T-helper 1 cell treated with Interleukin-12 subunit alpha and Interleukin-12 subunit beta and Interleukin-4 antibody, amounts not matched to agents 30 ng/mL and 1 ng/mL, for 36 hours (primary cell): ENCODE results near the gene ZNF280C. TPM values are rescaled to one million over a fixed set of nuclear protein-coding genes. Genes with fewer than 3 reads are reported as not detected.
"Not testable (repeated sequence)": the region's sequence is repeated elsewhere in the genome, so short reads cannot be mapped to it uniquely, and the experiment has no call there.

Experiments
- intact Hi-C: fragments of 100-400 bp; cut with micrococcal nuclease; formaldehyde crosslinking; loops from one replicate; pipeline ENCODE4 v1.15.1; 2024
- total RNA-seq: library from RNA; stranded (reverse); gene quantifications from 2 replicates; pipeline ENCODE4 v1.2.3, GENCODE V29; 2022

The ZNF280C gene, protein sequence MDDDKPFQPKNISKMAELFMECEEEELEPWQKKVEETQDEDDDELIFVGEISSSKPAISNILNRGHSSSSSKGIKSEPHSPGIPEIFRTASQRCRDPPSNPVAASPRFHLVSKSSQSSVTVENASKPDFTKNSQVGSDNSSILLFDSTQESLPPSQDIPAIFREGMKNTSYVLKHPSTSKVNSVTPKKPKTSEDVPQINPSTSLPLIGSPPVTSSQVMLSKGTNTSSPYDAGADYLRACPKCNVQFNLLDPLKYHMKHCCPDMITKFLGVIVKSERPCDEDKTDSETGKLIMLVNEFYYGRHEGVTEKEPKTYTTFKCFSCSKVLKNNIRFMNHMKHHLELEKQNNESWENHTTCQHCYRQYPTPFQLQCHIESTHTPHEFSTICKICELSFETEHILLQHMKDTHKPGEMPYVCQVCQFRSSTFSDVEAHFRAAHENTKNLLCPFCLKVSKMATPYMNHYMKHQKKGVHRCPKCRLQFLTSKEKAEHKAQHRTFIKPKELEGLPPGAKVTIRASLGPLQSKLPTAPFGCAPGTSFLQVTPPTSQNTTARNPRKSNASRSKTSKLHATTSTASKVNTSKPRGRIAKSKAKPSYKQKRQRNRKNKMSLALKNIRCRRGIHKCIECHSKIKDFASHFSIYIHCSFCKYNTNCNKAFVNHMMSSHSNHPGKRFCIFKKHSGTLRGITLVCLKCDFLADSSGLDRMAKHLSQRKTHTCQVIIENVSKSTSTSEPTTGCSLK
- 5.0 and 5.8 TPM in 2 replicates for total RNA-seq

DNA sequence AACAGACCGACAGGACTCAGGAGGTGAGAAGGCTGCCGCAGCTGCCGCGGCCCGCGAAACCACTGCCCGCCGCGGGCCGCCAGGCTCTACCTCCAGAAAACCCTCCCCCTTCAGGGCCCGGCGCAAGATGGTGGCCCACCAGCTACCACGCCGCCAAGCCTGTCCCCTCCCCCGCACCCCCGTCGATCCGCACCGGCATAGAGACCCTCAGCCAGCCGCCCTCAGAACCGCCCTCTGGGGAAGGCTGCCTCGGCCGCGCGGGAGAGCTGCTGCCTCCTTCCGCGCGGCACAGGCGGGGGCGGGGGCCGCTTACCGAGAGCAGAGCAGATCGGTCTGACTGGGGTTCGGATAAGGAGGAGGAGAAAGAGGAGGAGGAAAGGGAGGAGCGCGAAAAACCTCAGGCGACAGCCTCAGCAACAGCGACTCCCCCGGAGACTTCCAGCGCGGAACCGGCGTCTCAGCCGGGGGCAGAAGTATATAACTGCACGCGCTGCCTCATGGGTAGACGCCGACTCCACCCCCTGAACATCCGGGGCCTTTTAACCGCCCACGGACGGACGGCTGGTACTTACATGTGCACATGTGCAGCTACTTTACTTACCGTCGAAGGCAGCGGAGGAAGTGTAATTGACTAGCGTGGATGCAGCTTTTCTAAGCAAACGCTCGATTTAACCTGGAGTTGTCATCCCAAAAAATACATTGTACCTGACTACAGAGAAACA, at the start of gene ZNF280C:
TSS of gene ZNF280C (minus strand) at position 451 of the 722 bp plus-strand sequence. CDS start 8,450 bp downstream, outside the sequence.
- intact Hi-C loops, result loop anchor here (1.0 to 5.0 kb wide), 14 partner anchors 56 to 1948 kb away; partner anchors contain the start of genes AIFM1, BCORL1, ENOX2 and RBMX2

- intact Hi-C loops, result no loop called here
Observed at GRCh38 chrX:130304587-130305368, 36.1 kb upstream of the ZNF280C start.

DNA sequence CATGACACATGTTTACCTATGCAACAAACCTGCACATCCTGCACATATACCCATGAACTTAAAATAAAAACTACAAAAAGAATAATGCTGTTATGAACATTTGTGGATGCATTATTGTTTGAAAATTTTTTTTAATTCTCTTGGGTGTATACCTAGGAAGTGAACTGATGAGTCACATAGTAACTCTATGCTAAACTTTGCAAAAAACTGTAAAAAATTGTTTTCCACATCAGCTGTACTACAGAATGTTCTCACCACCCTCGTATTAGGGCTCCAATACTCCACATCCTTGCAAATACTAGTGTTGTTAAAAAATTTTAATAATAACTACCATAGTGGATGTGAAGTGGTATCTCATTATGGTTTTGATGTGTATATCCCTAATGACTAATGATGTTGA, 33.3 kb upstream of the ZNF280C start:
- intact Hi-C loops, result no loop called here

GRCh38 chrX:130301405-130301804, 32.7 kb upstream of the ZNF280C start:
- intact Hi-C loops, result no loop called here

DNA sequence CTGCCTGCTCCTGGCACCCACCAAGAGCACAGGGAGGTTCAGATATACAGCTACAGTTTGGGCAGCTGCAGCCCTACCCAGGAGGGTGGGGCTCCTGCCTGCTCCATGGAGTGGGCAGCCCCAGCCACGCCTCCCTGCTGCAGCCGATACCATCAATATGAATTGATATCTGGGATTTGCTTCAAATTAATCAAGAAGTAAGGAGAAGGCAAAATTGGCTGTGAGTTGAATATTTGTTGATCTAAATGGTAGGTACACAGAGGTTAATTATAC, 31.2 kb upstream of the ZNF280C start:
- intact Hi-C loops, result no loop called here

DNA sequence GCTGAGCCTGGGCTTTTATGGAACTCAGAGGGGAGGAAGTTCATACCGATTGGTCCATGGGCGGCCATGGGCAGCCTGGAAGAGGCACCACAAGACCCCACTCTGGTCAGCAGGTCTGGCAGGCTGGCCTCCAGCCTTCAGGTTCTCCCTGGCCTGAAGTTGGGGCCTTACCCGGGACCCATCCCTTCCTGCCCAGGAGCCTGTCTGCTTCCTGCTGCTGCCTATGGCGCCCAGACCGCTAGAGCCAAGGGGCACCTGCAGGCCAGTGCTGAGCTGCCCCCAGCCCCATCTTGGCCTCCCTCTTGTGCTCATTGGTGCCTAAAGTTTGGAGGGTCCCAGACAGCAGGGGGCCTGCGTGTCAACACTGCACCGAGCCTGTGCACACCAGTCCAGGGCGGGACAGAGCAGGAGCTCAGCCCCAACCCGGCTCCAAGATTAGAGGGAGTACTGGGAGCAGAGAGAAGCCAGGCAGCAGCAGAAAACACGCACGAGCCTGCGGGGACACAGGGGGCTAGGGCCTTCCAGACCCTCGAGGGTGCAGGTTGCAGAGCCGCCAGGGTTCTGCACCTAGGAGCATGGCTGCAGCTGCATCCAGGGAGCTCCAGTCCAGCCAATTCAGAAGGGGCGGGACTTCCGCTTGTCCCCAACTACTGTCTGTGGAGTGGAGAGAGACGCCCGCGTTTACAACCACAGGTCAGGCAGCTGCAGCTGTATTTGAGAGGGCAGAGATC, 30.7 kb upstream of the ZNF280C start:
- intact Hi-C loops, result no loop called here

- intact Hi-C loops, result no loop called here
Observed at GRCh38 chrX:130296743-130297142, 28.0 kb upstream of the ZNF280C start.

DNA sequence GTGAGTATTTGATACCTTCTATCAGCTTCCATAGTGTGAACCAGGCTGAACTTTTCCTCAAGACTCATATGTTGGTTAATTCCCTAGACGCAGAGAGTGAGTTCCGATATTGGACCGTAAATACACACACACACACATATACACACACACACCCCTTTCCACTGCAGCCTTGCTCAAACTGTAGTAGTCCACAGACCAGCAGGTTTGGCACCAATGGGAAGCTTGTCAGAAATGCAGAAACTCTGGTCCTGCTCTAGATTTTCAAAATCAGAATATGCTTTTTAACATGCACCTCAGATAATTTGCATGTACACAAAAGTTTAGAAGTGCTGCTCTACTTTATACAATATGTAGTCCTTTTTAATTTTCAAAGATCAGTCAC, 27.6 kb upstream of the ZNF280C start:
- intact Hi-C loops, result no loop called here

GRCh38 chrX:130295519-130296296, 27.0 kb upstream of the ZNF280C start:
- intact Hi-C loops, result no loop called here

DNA sequence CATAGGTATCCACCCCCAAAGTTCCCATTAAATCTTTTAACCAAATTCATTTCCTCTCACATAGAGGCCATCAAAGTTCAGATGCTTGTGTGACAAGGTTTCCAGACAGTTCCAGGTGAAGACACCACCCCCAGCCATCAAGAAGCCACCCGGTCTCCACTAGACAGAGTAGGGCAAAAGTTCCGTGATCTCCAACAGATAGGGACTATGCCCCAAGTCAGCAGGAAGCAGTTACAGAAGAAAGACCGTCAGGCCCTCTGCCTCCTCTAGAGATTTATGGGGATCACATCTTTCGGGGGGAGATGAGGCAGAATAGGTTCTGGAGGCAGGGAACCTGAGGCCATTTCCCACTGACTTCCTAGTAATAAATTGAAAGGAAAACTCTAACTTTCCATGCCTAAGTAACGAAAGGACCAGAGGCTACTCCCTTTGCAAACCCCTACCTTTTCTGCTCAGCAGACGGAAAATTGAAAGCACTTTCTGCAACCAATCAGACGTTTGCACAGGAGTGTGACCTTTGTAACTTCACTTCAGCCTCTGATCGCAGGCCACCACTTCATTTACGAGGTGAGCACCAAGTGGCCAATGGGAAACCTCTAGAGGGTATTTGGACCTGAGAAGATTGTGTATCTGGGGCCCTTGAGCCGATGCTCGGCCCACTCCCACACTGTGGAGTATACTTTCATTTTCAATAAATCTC, 18.5 kb upstream of the ZNF280C start:
- intact Hi-C loops, result no loop called here

DNA sequence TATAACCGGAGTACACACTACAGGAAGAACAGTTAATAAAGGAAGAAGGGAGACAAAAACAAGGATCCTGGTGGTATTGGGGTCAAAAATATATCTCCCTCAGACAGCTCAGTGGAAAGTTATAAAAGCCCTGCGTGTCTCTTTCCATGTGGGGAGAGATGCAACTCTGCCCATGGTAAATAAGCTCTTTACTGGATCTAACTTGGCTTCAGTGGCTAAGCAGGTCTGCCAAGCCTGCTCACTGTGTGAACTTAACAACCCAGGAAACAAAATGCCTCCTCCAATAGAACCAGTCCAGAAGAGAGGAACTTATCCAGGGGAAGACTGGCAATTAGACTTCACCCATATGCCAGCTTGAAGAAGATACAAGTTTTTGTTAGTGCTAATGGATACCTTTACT, 17.0 kb upstream of the ZNF280C start:
- intact Hi-C loops, result no loop called here

DNA sequence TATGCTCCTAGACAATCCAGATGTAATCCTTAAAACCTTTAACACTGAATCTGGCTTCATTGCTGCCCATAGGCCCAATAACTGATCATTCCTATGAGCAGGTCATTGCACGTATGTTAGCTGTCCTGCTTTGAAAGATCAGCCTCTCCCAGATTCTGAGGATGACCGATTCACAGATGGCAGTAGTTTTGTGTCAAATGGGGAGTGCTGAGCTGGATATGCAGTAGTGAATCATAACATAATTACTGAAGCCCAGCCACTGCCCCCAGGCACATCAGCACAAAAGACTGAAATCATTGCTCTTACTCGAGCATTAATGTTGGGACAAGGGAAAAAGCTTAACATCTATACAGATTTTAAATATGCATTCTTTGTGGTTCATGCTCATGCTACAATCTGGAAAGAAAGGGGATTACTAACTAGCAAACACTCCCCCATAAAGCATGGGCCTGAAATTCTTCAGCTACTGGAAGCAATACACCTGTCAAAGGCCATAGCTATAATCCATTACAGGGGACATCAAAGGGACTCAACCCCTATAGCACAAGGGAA, 16.4 kb upstream of the ZNF280C start:
- intact Hi-C loops, result no loop called here

- intact Hi-C loops, result no loop called here
Observed at GRCh38 chrX:130282151-130282550, 13.5 kb upstream of the ZNF280C start.

- intact Hi-C loops, result no loop called here
Observed at GRCh38 chrX:130280901-130281300, 12.2 kb upstream of the ZNF280C start.

DNA sequence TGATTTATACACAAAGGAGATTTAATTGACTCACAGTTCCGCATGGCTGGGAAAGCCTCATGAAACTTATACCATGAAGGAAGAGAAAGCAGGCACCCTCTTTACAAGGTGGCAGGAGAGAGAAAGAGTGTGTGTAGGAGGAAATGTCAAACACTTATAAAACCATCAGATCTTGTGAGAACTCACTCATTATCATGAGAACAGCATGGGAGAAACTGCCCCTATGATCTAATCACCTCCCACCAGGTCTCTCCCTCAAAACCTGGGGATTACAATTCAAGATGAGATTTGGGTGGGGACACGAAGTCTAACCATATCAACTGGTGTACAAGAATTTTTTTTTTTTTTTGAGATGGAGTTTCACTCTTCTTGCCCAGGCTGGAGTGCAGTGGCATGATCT, 3.6 kb upstream of the ZNF280C start:
- intact Hi-C loops, result not testable (repeated sequence)

DNA sequence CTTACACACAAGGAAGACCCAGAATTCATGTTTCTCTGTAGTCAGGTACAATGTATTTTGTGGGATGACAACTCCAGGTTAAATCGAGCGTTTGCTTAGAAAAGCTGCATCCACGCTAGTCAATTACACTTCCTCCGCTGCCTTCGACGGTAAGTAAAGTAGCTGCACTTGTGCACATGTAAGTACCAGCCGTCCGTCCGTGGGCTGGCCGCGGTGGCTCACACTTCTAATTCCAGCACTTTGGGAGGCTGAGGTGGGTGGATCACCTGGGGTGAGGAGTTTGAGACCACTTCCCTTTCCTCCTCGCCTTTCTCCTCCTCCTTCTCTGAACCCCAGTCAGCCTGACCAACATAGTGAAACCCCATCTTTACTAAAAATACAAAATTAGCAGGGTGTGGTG, 692 bp upstream of the ZNF280C start:
- intact Hi-C loops, result loop anchor here (1.0 to 5.0 kb wide), 7 partner anchors 57 to 1947 kb away; partner anchors contain the start of genes BCORL1, SASH3 and UTP14A

DNA sequence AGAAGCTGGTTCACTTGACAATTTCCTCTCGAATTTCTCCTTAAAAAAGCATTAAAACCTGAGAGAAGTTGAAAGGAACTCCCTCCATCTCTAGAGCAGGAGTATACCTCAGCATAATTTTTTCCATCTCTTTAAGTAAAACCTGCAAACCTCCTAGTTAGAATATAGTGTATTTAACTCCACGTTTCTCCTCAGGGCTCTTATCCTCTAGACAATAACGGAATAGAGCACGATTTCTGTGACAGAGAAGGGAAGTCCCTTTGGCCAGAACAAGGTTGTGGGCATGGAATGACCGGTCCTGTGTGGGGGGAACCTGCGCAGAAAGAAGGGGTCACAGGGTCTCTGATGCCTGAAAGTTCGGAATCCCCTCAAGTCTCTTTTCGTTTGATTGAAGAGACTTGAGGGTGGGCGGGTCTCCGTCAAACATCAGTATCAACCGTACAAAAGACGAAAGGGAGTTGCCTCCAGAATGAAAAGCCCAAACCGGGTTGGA, 697 bp downstream of the ZNF280C start:
- intact Hi-C loops, result loop anchor here (1.0 to 5.0 kb wide), 13 partner anchors 56 to 1949 kb away; partner anchors contain the start of genes AIFM1, BCORL1, ENOX2 and RBMX2

DNA sequence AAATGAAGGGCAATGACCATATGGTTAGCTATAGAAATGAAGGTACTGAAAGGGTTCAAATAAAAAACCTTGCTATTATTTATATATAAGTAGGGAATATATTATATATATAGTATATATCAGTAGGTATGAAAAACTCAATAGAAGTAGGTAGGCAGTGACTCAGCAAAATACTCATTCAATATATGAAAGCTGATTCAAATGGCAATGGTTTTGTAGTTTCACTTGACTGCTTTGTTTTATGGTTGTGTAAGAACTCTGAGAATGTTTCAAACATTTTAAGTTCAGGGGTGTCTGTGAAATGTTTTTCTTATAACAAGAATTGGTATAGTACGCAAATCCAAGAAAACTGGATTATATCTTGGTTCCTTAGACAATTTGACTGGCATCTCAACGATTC, 4.1 kb downstream of the ZNF280C start:
- intact Hi-C loops, result no loop called here

- intact Hi-C loops, result no loop called here
Observed at GRCh38 chrX:130263016-130263415, 5.7 kb downstream of the ZNF280C start.
